Upper lobe of left lung (tissue), 6 donors: Measurements from ENCODE around the gene PUM2. TPM values are rescaled to one million over a fixed set of nuclear protein-coding genes. Genes with fewer than 3 reads are reported as not detected.

Experiments
- ATAC-seq, 2 donors: fragments of 200-7000 bp; cut with Tn5 transposase; one replicate each; pipeline ENCODE4 v1.9.1; 2022; ENCODE audit warnings: mild to moderate bottlenecking in 2 of 2, moderate library complexity in 2 of 2; ENCODE audit not compliant: low FRiP score in 2 of 2
- DNase-seq, 2 donors: peaks; one replicate each; pipeline ENCODE4 v3.0.0-alpha.2; 2019 to 2020
- H3K27ac ChIP-seq, 4 donors: fragments of 200-600 bp; sonication (generic); one replicate each; pipeline ENCODE4 v1.5.1; 2016 to 2019
- H3K27me3 ChIP-seq, 4 donors: fragments of 200-600 bp; sonication (generic); one replicate each; pipeline ENCODE4 v1.5.1; 2017 to 2019
- H3K36me3 ChIP-seq, 4 donors: fragments of 200-600 bp; sonication (generic); one replicate each; pipeline ENCODE4 v1.5.1; 2016 to 2019
- H3K4me1 ChIP-seq, 4 donors: fragments of 200-600 bp; sonication (generic); one replicate each; pipeline ENCODE4 v1.5.1; 2018 to 2019
- H3K4me3 ChIP-seq, 4 donors: fragments of 200-600 bp; sonication (generic); one replicate each; pipeline ENCODE4 v1.5.1; 2017 to 2019; ENCODE audit warnings: mild to moderate bottlenecking in 2 of 4, moderate library complexity in 1 of 4
- H3K9me3 ChIP-seq, 4 donors: fragments of 200-600 bp; sonication (generic); one replicate each; pipeline ENCODE4 v1.5.1; 2018 to 2019
- EP300 ChIP-seq, 4 donors: sonication (generic); formaldehyde crosslinking; IDR thresholded peaks; one replicate each; pipeline ENCODE4 v1.5.1; 2017; ENCODE audit warnings: antibody characterized with exemption in 4 of 4, control low read depth in 2 of 4
- POLR2A ChIP-seq, 4 donors: fragments of 450-650 bp; IDR thresholded peaks; one replicate each; pipeline ENCODE4 v1.5.1; 2016 to 2017; ENCODE audit warnings: antibody characterized with exemption in 4 of 4, mild to moderate bottlenecking in 2 of 4
- POLR2AphosphoS5 ChIP-seq, 2 donors: sonication (generic); formaldehyde crosslinking; IDR thresholded peaks; one replicate each; pipeline ENCODE4 v1.5.1; 2017; ENCODE audit warnings: antibody characterized with exemption in 2 of 2
- WGBS, 2 donors: methylation state at CpG; one replicate each; pipeline ENCODE4 v1.1.5; 2017 to 2018; 5-methylcytosine and 5-hydroxymethylcytosine counted together
- total RNA-seq, 6 donors: library from RNA; depleted of rRNA in 4 of 6; stranded (reverse); fragments of >200 nt in 4 of 6; gene quantifications; one replicate each; pipeline versions ENCODE4 v1.1.0 to v1.2.1, GENCODE V29; 2016 to 2021
- TF ChIP-seq, protein P1 (sequence below), 6 experiments: fragments of 450-650 bp in 4 of 6; fragments of 200-600 bp in 2 of 6; sonication (generic) in 2 of 6; IDR thresholded peaks; one replicate each; pipeline ENCODE4 v1.5.1; 2016 to 2019; ENCODE audit warnings: antibody characterized with exemption in 6 of 6
- donor health status: DM: no; HTN: no; CAD: no; lungs with moderate emphysema.
- donor health status: DM: no; HTN: yes; CAD: no; lungs with severe emphysema.

PUM2 gene
- total RNA-seq, 6 donors from 2014 or later: 33.1 to 114 (median 86.6) TPM

DNA sequence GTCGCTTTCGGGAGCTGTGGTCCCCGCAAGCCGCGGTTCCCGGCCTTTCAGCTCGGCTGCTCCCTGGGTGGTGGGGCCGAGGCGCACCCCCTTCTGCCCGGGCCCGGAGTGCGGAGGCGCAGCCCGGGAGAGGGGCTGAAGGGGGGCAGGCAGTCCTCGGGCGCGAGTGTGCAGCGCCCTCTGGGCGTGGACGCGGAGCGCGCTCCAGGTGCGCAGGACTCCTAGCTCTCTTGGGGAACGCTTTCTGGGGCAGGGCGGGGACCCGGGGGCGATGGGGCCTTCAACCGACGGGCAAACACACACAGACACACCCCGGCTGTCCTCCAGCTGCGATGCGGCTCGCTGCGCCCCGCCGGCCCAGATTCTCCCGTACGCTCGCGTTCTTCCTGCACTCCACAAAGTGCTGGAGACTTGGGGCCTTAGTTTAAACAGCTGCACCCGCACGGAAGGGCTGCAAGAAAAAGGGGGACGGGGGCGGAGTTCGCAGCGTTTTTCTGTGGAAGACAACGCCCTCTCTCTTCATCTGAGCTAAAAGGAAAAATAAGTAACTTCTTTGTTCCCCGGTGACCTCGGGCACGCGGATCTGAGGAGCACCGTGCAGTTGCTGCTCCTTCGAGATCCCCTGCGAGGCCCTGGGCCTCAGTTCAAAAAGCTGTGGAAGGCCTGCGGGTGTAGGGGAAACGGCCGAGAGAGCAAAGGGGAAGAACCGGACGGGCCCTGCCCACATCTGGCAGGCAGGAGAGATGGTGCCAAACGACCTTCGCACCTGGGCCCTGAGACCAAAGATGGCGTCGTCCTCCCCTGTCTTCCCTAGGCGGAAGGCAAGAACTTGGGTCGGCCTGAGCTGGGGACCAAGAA lies 125.1 kb downstream of the PUM2 start:
- Histone ChIP-seq H3K9me3 (no peaks in the 10 kb centered on the region), H3K27me3 (peaks cover 0 to 18% (median 12%) of the 10 kb centered on the region in 4 donors), H3K27ac (peak overlapping the region; percentile 80 to 90 (median 86)), H3K36me3 (no peaks in the 10 kb centered on the region), H3K4me1 (peaks cover 26 to 45% (median 27%) of the 10 kb centered on the region in 4 donors), H3K4me3 (peak overlapping the region; percentile 12 to 73 (median 65))
- WGBS, 2 donors: 12 to 65% methylated on average over 2 to 45 of the region's 66 CpGs
- DNase-seq (peak; percentile 81 to 94), ATAC-seq (peak; percentile 77 to 91)
- TF ChIP-seq POLR2AphosphoS5 (IDR thresholded peaks at IDR 0.05) (peak; percentile 15 to 16), POLR2A (IDR thresholded peaks at IDR 0.05) (peak in 1 of 4 donors; percentile 44), EP300 (IDR thresholded peaks at IDR 0.05) (no peak)
- TF ChIP-seq, protein P1, sequence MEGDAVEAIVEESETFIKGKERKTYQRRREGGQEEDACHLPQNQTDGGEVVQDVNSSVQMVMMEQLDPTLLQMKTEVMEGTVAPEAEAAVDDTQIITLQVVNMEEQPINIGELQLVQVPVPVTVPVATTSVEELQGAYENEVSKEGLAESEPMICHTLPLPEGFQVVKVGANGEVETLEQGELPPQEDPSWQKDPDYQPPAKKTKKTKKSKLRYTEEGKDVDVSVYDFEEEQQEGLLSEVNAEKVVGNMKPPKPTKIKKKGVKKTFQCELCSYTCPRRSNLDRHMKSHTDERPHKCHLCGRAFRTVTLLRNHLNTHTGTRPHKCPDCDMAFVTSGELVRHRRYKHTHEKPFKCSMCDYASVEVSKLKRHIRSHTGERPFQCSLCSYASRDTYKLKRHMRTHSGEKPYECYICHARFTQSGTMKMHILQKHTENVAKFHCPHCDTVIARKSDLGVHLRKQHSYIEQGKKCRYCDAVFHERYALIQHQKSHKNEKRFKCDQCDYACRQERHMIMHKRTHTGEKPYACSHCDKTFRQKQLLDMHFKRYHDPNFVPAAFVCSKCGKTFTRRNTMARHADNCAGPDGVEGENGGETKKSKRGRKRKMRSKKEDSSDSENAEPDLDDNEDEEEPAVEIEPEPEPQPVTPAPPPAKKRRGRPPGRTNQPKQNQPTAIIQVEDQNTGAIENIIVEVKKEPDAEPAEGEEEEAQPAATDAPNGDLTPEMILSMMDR (IDR thresholded peaks at IDR 0.05): peak in 5 of 6 experiments; percentile 32 to 76 (median 70)

DNA sequence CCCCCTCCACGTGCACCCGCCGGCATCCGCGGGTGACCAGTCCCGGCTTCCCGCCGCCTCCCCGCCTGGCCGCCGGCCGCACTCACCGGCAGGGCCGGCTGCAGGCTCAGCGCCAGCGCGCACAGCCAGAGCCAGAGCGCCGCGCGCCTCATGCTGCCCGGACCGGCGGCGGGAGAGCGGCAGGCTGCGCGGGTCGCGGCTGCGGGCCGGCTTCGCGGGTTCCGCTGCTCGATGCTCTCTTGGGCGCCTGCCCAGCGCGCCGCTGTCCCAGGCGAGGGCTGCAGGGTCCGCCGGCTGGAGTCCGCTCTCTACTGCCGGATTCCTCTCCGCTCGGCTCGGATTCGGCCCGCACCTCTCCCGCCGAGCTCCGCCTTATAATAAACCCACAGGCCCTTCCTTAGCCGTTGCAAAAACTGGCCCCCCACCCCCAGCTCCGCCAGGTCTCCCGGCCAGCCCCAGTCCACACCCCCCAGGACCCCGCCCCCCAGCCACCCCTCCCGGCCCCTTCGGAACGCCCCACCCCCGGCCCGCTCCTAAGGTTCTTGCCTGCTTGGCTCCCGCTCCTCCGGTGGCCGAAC lies 125.8 kb downstream of the PUM2 start, which contains the start of gene SDC1:
Gene SDC1, minus strand, starts transcription at position 415 of the 578 bp plus-strand sequence. Its CDS starts 263 bp downstream, at position 152.
- TF ChIP-seq, protein P1 (IDR thresholded peaks at IDR 0.05): peak in 1 of 6 experiments; percentile 6
- TF ChIP-seq EP300 (IDR thresholded peaks at IDR 0.05): no peak
- TF ChIP-seq POLR2A (IDR thresholded peaks at IDR 0.05): peak in 2 of 4 donors; percentile 35 to 51
- WGBS, 2 donors: 2% methylated on average over 20 of the region's 65 CpGs; no CpG with 5 or more reads in 1 of the 2 donors
- Histone ChIP-seq H3K27ac (peak within 1 kb of the TSS; percentile 80 to 90 (median 86)), H3K27me3 (peaks cover 0 to 18% (median 12%) of the 10 kb centered on the region in 4 donors), H3K36me3 (no peaks in the 10 kb centered on the region), H3K9me3 (no peaks in the 10 kb centered on the region), H3K4me1 (peaks cover 26 to 45% (median 27%) of the 10 kb centered on the region in 4 donors), H3K4me3 (peak within 1 kb of the TSS; percentile 39 to 73 (median 65))
- peak; percentile 66 to 74 for ATAC-seq
- DNase-seq: peak; percentile 56 to 92

DNA sequence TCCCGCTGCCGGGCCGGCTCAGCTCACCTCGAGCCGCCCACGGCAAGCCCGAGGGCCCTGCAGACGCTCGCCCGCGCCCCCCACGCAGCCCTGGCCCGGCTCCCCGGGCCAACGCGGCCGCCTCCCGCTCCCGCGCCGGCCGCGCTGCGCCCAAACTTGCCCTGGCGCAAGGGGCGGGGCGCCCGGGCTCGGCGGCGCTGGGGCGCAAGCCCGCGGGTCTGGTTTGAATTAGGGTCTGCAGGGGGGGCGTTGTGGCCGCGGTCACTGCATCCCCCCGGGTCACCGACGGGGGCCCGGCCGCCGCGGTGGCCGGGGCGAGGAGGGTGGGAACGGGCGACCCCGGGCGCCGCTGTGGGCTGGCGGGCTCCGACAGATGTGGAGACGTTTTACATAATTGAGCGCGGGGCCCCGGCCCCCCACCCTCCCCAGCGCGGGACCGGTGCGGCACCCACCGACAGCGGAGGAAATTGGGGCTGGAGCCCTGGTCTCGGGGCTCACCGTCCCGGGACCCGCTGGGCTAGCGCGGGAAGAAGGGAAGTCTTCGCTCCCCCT lies 126.4 kb downstream of the PUM2 start:
- no peaks in the 10 kb centered on the region for H3K36me3 ChIP-seq
- H3K4me3 ChIP-seq: peak overlapping the region; percentile 39 to 73 (median 65)
- H3K4me1 ChIP-seq: peaks cover 26 to 46% (median 27%) of the 10 kb centered on the region in 4 donors
- WGBS, 2 donors: no CpG with 5 or more reads among the region's 70 CpGs
- peaks cover 0 to 18% (median 12%) of the 10 kb centered on the region in 4 donors for H3K27me3 ChIP-seq
- DNase-seq: peak in 1 of 2 donors; percentile 89
- ATAC-seq: peak in 1 of 2 donors; percentile 54
- no peaks in the 10 kb centered on the region for H3K9me3 ChIP-seq
- H3K27ac ChIP-seq: peak overlapping the region; percentile 80 to 90 (median 86)
- TF ChIP-seq POLR2AphosphoS5 (IDR thresholded peaks at IDR 0.05) (no peak), EP300 (IDR thresholded peaks at IDR 0.05) (no peak), POLR2A (IDR thresholded peaks at IDR 0.05) (no peak)
- TF ChIP-seq, protein P1 (IDR thresholded peaks at IDR 0.05): no peak

DNA sequence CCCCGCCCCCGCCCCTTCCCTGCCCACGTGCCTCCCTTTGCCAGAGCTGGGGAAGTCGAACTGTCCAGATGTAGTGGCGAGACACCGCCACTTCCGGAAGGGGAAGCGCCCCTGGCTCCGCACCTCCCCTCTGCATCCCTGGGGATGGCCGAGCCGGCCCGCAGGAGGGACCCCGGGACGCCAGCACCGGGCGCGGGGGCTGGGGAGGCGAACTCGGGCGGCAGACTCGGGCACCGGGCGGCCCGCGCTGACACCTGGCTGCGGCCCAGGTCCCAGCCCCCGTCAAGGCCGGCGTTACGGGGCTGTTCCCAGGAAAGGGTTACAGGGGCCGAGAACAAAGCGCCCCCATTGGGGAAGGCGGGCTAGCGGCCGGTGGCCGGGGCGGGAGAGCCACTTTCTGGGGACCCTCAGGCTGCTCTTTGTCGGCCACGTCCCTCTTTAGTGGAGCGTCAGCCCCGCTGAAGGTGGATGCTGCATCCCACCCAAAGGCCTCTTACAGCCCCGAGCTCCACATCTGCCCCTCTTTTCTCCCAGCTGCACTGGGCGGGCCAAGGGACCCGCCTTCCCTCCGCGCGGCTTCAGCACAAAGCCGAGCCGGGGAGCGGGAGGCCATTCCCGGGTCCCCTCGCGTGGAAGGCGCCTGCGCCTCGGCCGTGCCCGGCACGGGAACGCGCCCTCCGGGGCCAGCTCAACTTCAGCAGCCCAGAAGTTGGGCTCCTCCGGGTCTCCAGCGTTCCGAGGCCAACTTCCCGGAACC lies 127.1 kb downstream of the PUM2 start:
- H3K4me3 ChIP-seq: peak overlapping the region; percentile 39 to 73 (median 65)
- H3K27me3 ChIP-seq: peaks cover 0 to 18% (median 12%) of the 10 kb centered on the region in 4 donors
- peak in 1 of 2 donors; percentile 55 for ATAC-seq
- peaks cover 26 to 51% (median 29%) of the 10 kb centered on the region in 4 donors for H3K4me1 ChIP-seq
- H3K27ac ChIP-seq: peak overlapping the region; percentile 80 to 90 (median 86)
- DNase-seq: peak in 1 of 2 donors; percentile 89
- H3K9me3 ChIP-seq: no peaks in the 10 kb centered on the region
- no peak for TF ChIP-seq EP300 (IDR thresholded peaks at IDR 0.05)
- no peak for TF ChIP-seq POLR2AphosphoS5 (IDR thresholded peaks at IDR 0.05)
- TF ChIP-seq POLR2A (IDR thresholded peaks at IDR 0.05): no peak
- TF ChIP-seq, protein P1 (IDR thresholded peaks at IDR 0.05): no peak
- WGBS, 2 donors: 1% methylated on average over 33 of the region's 66 CpGs; no CpG with 5 or more reads in 1 of the 2 donors
- H3K36me3 ChIP-seq: no peaks in the 10 kb centered on the region
